Esophagus muscularis mucosa (tissue), 2 donors: Measurements from ENCODE around the gene SNX3.

Source experiments
- POLR2A ChIP-seq: fragments of 450-650 bp; IDR thresholded peaks from one replicate; pipeline ENCODE4 v1.6.1; 2017; ENCODE audit warnings: antibody characterized with exemption, moderate library complexity, mild to moderate bottlenecking, low read depth
- POLR2AphosphoS5 ChIP-seq, 2 donors: sonication (generic); formaldehyde crosslinking; IDR thresholded peaks; one replicate each; pipeline ENCODE4 v1.6.1; 2017; ENCODE audit warnings: antibody characterized with exemption in 2 of 2

- TF ChIP-seq POLR2A (no peak), POLR2AphosphoS5 (IDR thresholded peaks at IDR 0.05) (no peak)
Measured at GRCh38 chr6:108227290-108227689, 33.5 kb downstream of the SNX3 start.
